ENCODE results near the gene IFI27.

DNA sequence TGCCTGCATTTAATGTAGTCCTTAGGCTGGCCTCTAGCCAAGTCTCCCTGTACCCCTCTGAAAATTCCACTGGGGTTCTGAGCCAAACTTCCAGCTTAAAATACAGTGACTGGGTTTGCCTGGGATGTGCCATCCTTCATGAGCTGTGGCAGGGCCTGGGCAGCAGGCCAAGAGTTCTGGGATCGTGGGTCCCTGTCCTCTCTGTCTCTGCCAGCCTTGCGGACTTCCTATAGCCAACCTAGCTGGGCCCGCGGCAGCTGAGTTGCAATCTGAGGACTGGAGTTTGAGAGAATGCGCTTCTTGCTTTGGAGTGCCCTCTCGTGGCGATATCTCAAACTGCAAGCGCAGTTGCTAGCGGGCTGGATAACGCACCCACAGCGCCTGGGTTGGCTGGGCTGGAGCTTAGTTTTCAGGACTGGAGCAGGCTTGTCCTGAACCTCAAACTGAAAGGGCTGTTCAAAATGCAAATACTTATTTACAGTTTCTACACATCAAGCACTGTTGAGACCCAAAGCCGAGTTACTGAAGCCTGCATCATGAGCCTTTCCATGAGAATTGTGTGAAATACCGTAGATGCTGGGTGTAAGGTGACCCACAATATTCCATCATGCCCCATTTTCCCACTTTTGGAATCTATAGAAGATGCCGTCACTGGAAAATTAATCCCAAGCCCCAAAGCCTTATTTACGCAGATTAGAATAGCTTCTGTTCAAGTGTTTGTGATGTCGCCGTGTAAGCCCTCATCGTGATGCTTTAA, 26.2 kb downstream of the IFI27 start:
- TF ChIP-seq, protein P1, sequence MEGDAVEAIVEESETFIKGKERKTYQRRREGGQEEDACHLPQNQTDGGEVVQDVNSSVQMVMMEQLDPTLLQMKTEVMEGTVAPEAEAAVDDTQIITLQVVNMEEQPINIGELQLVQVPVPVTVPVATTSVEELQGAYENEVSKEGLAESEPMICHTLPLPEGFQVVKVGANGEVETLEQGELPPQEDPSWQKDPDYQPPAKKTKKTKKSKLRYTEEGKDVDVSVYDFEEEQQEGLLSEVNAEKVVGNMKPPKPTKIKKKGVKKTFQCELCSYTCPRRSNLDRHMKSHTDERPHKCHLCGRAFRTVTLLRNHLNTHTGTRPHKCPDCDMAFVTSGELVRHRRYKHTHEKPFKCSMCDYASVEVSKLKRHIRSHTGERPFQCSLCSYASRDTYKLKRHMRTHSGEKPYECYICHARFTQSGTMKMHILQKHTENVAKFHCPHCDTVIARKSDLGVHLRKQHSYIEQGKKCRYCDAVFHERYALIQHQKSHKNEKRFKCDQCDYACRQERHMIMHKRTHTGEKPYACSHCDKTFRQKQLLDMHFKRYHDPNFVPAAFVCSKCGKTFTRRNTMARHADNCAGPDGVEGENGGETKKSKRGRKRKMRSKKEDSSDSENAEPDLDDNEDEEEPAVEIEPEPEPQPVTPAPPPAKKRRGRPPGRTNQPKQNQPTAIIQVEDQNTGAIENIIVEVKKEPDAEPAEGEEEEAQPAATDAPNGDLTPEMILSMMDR (IDR thresholded peaks at IDR 0.05) = peak; percentile 82 to 91 (median 84)
- no peak for TF ChIP-seq POLR2A (IDR thresholded peaks at IDR 0.05)

Measured in ovary (tissue), 3 donors.